ENCODE data around the gene KRT4. TPM values are rescaled to one million over a fixed set of nuclear protein-coding genes. Genes with fewer than 3 reads are reported as not detected.

KRT4 gene
- total RNA-seq, 1 experiment from 2014 or later, result not detected

- H3K27me3 ChIP-seq (ENCODE audit: control insufficient read depth, insufficient read depth, low read length), result no peaks in the 10 kb centered on the region; the same call in 1 of the 2 replicates
- no peak for DNase-seq
These were observed 17.3 kb upstream of the KRT4 start for GRCh38 chr12:52831251-52831650.

DNA sequence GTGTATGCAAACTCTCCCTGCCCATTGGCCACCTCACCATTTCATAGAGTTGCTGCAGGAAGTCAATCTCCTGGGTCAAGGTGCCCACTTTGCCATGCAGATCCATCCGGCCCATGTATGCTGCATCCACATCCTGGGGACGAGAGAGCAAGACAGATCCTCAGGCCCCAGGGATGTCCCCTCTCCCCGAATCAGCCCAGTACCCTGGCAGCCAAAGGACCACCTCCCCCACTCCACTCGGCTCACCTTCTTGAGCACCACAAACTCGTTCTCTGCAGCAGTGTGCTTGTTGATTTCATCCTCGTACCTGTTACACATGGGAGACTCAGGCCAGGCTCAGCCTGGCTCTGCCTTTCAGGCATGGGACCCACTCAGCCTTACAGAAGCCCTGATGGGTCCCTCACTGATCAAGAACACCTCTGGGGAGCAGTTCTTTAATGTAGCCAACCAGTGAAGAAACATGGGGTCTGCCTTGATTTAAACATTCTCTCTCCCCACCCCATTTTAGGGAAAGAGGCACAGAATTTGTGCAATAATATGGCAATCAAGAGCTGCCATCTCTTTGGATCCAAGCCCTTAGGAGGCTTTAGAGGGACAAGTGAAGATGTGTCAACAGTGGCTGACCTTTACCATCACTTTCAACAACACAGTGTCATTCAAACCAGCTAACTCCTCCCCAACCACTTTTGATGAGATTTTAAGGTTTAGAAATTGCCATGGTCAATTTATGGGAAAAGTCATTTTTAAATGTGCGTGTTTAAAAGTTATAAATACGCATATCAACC is 16.3 kb upstream of the KRT4 start:
- DNase-seq, result no peak
- H3K27me3 ChIP-seq (ENCODE audit: control insufficient read depth, insufficient read depth, low read length), result no peaks in the 10 kb centered on the region; the same call in 1 of the 2 replicates
- H3K36me3 ChIP-seq (replicated peaks; ENCODE audit: control insufficient read depth, insufficient read depth, low read length), result no peaks in the 10 kb centered on the region
- H3K4me3 ChIP-seq (ENCODE audit: insufficient read depth, low read depth, low read length), result no peak overlapping the region

More at GRCh38 chr12:52831251-52831650, 17.3 kb upstream of the KRT4 start:
- H3K4me3 ChIP-seq (ENCODE audit: insufficient read depth, low read depth, low read length), result no peak overlapping the region
- no peaks in the 10 kb centered on the region for H3K36me3 ChIP-seq (replicated peaks; ENCODE audit: control insufficient read depth, insufficient read depth, low read length)

DNA sequence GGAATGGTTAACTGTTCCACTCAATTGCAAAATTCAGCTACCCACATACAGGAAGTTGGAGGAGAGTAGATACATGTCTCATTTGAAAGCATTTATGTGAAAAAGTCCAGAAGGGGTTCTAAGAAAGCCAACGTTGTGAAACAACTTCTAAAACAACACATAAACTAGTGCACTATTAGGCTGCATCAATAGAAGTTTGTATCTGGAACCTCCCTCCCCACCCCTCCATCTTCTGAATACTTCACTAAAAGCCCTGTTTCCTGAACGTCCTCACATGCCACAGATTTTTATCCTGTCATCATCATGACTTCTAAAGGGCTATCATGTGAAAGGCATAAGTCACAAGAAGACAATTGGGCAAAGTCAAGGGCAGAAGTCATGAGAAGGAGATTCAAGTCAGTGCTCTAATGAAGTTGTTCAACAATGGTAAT is 14.7 kb upstream of the KRT4 start:
- no peak for DNase-seq
- Histone ChIP-seq H3K36me3 (replicated peaks; ENCODE audit: control insufficient read depth, insufficient read depth, low read length) (no peaks in the 10 kb centered on the region), H3K4me3 (ENCODE audit: insufficient read depth, low read depth, low read length) (no peak overlapping the region), H3K27me3 (ENCODE audit: control insufficient read depth, insufficient read depth, low read length) (no peaks in the 10 kb centered on the region; the same call in 1 of the 2 replicates)

GRCh38 chr12:52828156-52828555 is 14.2 kb upstream of the KRT4 start:
- no peaks in the 10 kb centered on the region; the same call in 1 of the 2 replicates for H3K27me3 ChIP-seq (ENCODE audit: control insufficient read depth, insufficient read depth, low read length)
- H3K4me3 ChIP-seq (ENCODE audit: insufficient read depth, low read depth, low read length), result no peak overlapping the region
- no peaks in the 10 kb centered on the region for H3K36me3 ChIP-seq (replicated peaks; ENCODE audit: control insufficient read depth, insufficient read depth, low read length)
- no peak for DNase-seq

DNA sequence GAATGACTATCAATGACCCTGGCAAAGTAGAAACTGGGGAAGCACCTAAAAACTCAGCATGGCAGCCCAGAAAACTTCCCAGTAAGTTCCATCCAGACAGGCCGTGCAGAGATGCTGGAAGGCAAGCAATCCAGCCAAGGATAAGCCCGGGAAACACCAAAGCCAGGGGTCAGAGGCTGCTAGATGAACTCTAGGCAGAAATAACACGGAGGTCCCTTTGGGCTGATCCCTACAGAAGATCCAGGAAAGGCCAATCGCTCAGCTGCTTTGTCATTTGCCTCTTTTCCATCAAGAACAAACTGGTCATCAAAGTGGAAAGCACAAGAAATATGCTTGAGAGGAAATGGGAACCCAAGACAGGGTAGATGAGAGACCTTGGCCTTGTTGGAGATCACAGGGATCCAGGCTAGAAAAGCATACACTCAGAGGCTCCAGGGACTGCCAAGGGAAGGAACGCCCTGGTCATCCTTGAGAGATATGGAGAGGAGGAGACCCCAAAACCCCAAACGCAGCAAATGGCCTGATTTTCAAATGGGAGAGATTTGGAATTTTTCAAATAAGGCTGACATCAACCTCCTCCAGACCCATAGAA is 13.7 kb upstream of the KRT4 start:
- no peak for DNase-seq
- H3K27me3 ChIP-seq (ENCODE audit: control insufficient read depth, insufficient read depth, low read length), result no peaks in the 10 kb centered on the region; the same call in 1 of the 2 replicates
- no peaks in the 10 kb centered on the region for H3K36me3 ChIP-seq (replicated peaks; ENCODE audit: control insufficient read depth, insufficient read depth, low read length)
- H3K4me3 ChIP-seq (ENCODE audit: insufficient read depth, low read depth, low read length), result no peak overlapping the region

- H3K27me3 ChIP-seq (ENCODE audit: control insufficient read depth, insufficient read depth, low read length), result no peaks in the 10 kb centered on the region; the same call in 1 of the 2 replicates
- no peak overlapping the region for H3K4me3 ChIP-seq (ENCODE audit: insufficient read depth, low read depth, low read length)
- DNase-seq, result no peak
- no peaks in the 10 kb centered on the region for H3K36me3 ChIP-seq (replicated peaks; ENCODE audit: control insufficient read depth, insufficient read depth, low read length)
These were observed 12.9 kb upstream of the KRT4 start for GRCh38 chr12:52826611-52827498.

DNA sequence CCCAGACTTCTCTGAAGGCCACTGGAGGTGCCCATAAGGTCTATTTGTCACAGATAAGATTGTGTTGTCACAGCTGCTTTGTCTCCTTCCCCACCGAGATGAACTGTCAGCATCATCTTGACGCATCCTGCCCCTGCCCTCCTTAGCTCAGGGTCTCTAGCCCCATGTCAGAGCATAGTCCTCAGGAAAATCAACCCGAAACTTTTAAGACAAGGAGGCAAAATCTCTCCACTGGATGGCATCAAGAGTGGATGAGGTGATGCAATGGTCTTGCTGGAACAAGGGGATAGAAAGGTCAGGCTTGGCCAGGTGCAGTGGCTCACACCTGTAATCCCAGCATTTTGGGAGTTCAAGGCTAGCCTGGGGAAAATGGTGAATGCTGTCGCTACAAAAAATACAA is 12.0 kb upstream of the KRT4 start:
- Histone ChIP-seq H3K4me3 (ENCODE audit: insufficient read depth, low read depth, low read length) (no peak overlapping the region), H3K36me3 (replicated peaks; ENCODE audit: control insufficient read depth, insufficient read depth, low read length) (no peaks in the 10 kb centered on the region), H3K27me3 (ENCODE audit: control insufficient read depth, insufficient read depth, low read length) (no peaks in the 10 kb centered on the region; the same call in 1 of the 2 replicates)
- DNase-seq, result no peak

- Histone ChIP-seq H3K36me3 (replicated peaks; ENCODE audit: control insufficient read depth, insufficient read depth, low read length) (no peaks in the 10 kb centered on the region), H3K4me3 (ENCODE audit: insufficient read depth, low read depth, low read length) (no peak overlapping the region), H3K27me3 (ENCODE audit: control insufficient read depth, insufficient read depth, low read length) (no peaks in the 10 kb centered on the region; the same call in 1 of the 2 replicates)
- DNase-seq, result no peak
These were observed 11.0 kb upstream of the KRT4 start for GRCh38 chr12:52824741-52825410.

DNA sequence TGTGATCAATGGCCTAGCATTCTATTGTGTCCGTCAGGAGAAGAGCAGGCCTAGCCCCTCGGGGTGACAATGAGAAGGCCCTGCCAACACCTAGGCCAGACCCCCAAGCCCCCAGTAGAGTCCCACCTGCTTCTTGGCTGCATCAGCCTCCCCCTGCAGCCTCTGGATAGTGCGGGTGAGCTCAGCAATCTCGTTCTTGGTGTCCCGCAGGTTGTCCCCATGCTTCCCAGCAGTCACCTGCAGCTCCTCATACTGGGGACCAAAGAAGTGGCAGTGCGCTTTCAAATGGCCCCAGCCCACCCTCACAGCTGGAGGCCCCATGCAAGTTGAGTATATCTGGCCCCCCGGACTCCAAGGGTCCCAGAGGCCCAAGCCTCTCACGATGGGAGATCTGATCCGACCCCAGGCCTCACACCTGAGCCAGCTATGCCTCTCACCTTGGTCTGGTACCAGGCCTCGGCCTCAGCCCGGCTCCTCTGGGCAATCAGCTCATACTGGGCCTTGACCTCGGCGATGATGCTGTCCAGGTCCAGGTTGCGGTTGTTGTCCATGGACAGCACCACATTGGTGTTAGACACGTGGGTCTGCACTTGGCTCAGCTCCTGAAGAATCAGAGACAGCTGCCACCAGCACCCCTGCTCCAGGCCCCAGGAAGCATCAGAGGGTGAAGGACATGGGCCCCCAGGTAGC is 10.0 kb upstream of the KRT4 start:
- H3K27me3 ChIP-seq (ENCODE audit: control insufficient read depth, insufficient read depth, low read length), result no peaks in the 10 kb centered on the region
- H3K36me3 ChIP-seq (replicated peaks; ENCODE audit: control insufficient read depth, insufficient read depth, low read length), result no peaks in the 10 kb centered on the region
- DNase-seq, result no peak
- H3K4me3 ChIP-seq (ENCODE audit: insufficient read depth, low read depth, low read length), result no peak overlapping the region

- peak; percentile 30 for DNase-seq
- Histone ChIP-seq H3K36me3 (replicated peaks; ENCODE audit: control insufficient read depth, insufficient read depth, low read length) (no peaks in the 10 kb centered on the region), H3K27me3 (ENCODE audit: control insufficient read depth, insufficient read depth, low read length) (no peaks in the 10 kb centered on the region), H3K4me3 (ENCODE audit: insufficient read depth, low read depth, low read length) (no peak overlapping the region)
These were observed 9.0 kb upstream of the KRT4 start for GRCh38 chr12:52822771-52823510.

DNA sequence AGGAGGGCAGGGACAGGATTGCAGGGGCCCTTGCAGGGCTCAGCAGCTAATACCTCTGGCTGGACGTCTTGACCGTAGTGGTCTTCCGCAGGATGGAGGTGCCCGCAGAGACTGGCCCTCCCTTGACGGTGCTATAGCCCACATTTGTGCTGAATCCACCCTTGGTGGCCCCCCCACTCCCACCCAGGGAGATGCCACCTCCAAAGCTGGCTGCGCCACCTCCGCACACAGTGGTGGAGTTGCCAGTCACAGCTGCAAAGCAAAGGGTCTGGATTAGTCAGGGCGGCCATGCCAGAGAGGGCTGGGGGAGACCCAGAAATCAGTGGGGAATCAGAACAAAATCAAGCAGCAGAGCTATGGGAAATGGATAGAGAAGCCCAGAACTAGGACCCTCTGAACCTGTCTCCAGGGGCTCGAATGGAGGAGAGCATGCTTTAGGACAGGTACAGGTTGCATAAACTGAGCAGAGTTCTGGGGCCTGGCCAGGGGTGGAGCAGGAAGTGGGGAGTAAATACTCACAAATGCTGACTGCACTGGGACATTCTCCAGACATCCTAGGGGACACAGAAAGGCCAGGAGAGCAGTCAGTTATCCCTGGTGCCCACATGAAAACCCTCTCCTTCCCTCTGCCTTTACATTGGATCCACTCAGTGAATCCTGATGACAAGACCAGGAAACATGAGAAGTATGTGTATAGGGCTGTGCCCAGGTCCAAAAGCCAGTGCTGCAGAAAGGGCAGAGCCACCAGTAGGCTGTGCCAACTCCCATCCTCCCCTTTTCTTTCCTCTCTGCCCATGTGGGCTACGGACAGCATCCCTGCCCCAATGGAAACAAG is 8.1 kb upstream of the KRT4 start:
- DNase-seq, result peak; percentile 31
- Histone ChIP-seq H3K4me3 (ENCODE audit: insufficient read depth, low read depth, low read length) (no peak overlapping the region), H3K27me3 (ENCODE audit: control insufficient read depth, insufficient read depth, low read length) (no peaks in the 10 kb centered on the region), H3K36me3 (replicated peaks; ENCODE audit: control insufficient read depth, insufficient read depth, low read length) (no peaks in the 10 kb centered on the region)

- no peaks in the 10 kb centered on the region for H3K36me3 ChIP-seq (replicated peaks; ENCODE audit: control insufficient read depth, insufficient read depth, low read length)
- H3K4me3 ChIP-seq (ENCODE audit: insufficient read depth, low read depth, low read length), result no peak overlapping the region
- no peak for DNase-seq
- H3K27me3 ChIP-seq (ENCODE audit: control insufficient read depth, insufficient read depth, low read length), result no peaks in the 10 kb centered on the region
These were observed 7.3 kb upstream of the KRT4 start for GRCh38 chr12:52821071-52821730.
